Left renal pelvis (tissue), 4 donors: Measurements from ENCODE around the gene RFLNA. TPM values are rescaled to one million over a fixed set of nuclear protein-coding genes. Genes with fewer than 3 reads are reported as not detected.

ENCODE experiments used
- DNase-seq, 4 donors: peaks; one replicate each; pipeline ENCODE4 v3.0.0-alpha.2; 2013; ENCODE audit warnings: low read depth in 4 of 4, low spot score in 3 of 4
- polyA plus RNA-seq, 4 donors: library from polyadenylated mRNA; unstranded; fragments of 120-200 nt; gene quantifications; one replicate each; pipeline ENCODE4 v1.2.1, GENCODE V29; 2013; ENCODE audit not compliant: insufficient read length in 4 of 4

The RFLNA gene
- polyA plus RNA-seq, 4 donors = 6.7 to 18.3 (median 7.4) TPM

GRCh38 chr12:124352839-124353238, 57.9 kb downstream of the RFLNA start:
- DNase-seq = no peak

- no peak for DNase-seq
Observed at GRCh38 chr12:124354400-124354799, 59.5 kb downstream of the RFLNA start.

GRCh38 chr12:124356221-124356620, 61.3 kb downstream of the RFLNA start:
- no peak for DNase-seq

- DNase-seq = no peak
Observed at GRCh38 chr12:124357616-124358015, 62.7 kb downstream of the RFLNA start.

- no peak for DNase-seq
Observed at GRCh38 chr12:124358572-124358971, 63.7 kb downstream of the RFLNA start.

GRCh38 chr12:124359671-124360581, 65.0 kb downstream of the RFLNA start:
- DNase-seq = no peak

- DNase-seq = no peak
Observed at GRCh38 chr12:124361074-124361970, 66.4 kb downstream of the RFLNA start.

- DNase-seq = no peak
Observed at GRCh38 chr12:124361996-124362395, 67.1 kb downstream of the RFLNA start.

- DNase-seq = no peak
Observed at GRCh38 chr12:124363353-124363965, 68.6 kb downstream of the RFLNA start.

GRCh38 chr12:124364543-124364942, 69.7 kb downstream of the RFLNA start:
- DNase-seq = no peak
